22Rv1 (cell line): ENCODE results near the gene CEP63.

Experiments
- H3K27ac ChIP-seq: fragments of 450-650 bp; 2 replicates; pipeline ENCODE4 v1.5.1; 2017
- CTCF ChIP-seq: fragments of 450-650 bp; IDR thresholded peaks from 2 replicates; pipeline ENCODE4 v1.5.1; 2017; ENCODE audit warnings: mild to moderate bottlenecking
- ZFX ChIP-seq: fragments of 450-650 bp; IDR thresholded peaks from 2 replicates; pipeline ENCODE4 v1.6.1; 2017; ENCODE audit warnings: antibody characterized with exemption, borderline replicate concordance

CEP63 gene

GRCh38 chr3:134615743-134616142, 129.9 kb downstream of the CEP63 start:
- H3K27ac ChIP-seq: no peak overlapping the region
- no peak for TF ChIP-seq CTCF
- no peak for TF ChIP-seq ZFX

- H3K27ac ChIP-seq: no peak overlapping the region
- TF ChIP-seq CTCF (no peak), ZFX (no peak)
These were observed 132.0 kb downstream of the CEP63 start for GRCh38 chr3:134617608-134618477.

- TF ChIP-seq CTCF (no peak), ZFX (no peak)
- no peak overlapping the region for H3K27ac ChIP-seq
These were observed 132.8 kb downstream of the CEP63 start for GRCh38 chr3:134618478-134619300.

- TF ChIP-seq CTCF (no peak), ZFX (no peak)
- no peak overlapping the region for H3K27ac ChIP-seq
These were observed 133.4 kb downstream of the CEP63 start for GRCh38 chr3:134619301-134619615.

GRCh38 chr3:134619884-134620445, 134.1 kb downstream of the CEP63 start:
- H3K27ac ChIP-seq: no peak overlapping the region

GRCh38 chr3:134620476-134621115, 134.7 kb downstream of the CEP63 start:
- no peak overlapping the region for H3K27ac ChIP-seq
- TF ChIP-seq ZFX (no peak), CTCF (no peak)

More at GRCh38 chr3:134619884-134620445, 134.1 kb downstream of the CEP63 start:
- no peak for TF ChIP-seq ZFX
- TF ChIP-seq CTCF: no peak
